Spinal cord (tissue), 10 donors: Measurements from ENCODE around the gene A4GALT. TPM values are rescaled to one million over a fixed set of nuclear protein-coding genes. Genes with fewer than 3 reads are reported as not detected.
A peak's percentile ranks its signal among the peaks of the same experiment; 100 is the strongest.

Experiments
- DNase-seq, 6 donors: peaks; one replicate each; pipeline versions ENCODE4 v3.0.0 to v3.0.0-alpha.2; 2013 to 2015; ENCODE audit warnings: low spot score in 6 of 6, low read depth in 4 of 6
- H3K27ac ChIP-seq: one replicate; pipeline ENCODE4 v1.5.1; 2013; ENCODE audit warnings: low read depth, low read length, control low read depth
- H3K27me3 ChIP-seq: one replicate; pipeline ENCODE4 v1.6.1; 2013; ENCODE audit warnings: low read length; ENCODE audit not compliant: control insufficient read depth, insufficient read depth
- H3K36me3 ChIP-seq: one replicate; pipeline ENCODE4 v1.6.1; 2013; ENCODE audit warnings: low read length; ENCODE audit not compliant: control insufficient read depth, insufficient read depth
- H3K4me1 ChIP-seq: one replicate; pipeline ENCODE4 v1.6.1; 2013; ENCODE audit warnings: low read length; ENCODE audit not compliant: control insufficient read depth, insufficient read depth
- H3K4me3 ChIP-seq: one replicate; pipeline ENCODE4 v1.5.1; 2013; ENCODE audit warnings: low read depth, low read length, control low read depth
- H3K9me3 ChIP-seq: one replicate; pipeline ENCODE4 v1.6.1; 2013; ENCODE audit warnings: low read length; ENCODE audit not compliant: control insufficient read depth, insufficient read depth
- WGBS: methylation state at CpG from one replicate; pipeline ENCODE4 v1.1.5; 2013; ENCODE audit warnings: missing lambda C conversion rate; ENCODE audit not compliant: insufficient coverage; 5-methylcytosine and 5-hydroxymethylcytosine counted together
- polyA plus RNA-seq, 2 donors: library from polyadenylated mRNA; unstranded; fragments of 120-200 nt; gene quantifications; one replicate each; pipeline ENCODE4 v1.2.1, GENCODE V29; 2013; ENCODE audit not compliant: insufficient read length in 2 of 2
- total RNA-seq, 2 donors: library from RNA; depleted of rRNA in 1 of 2; stranded (reverse); fragments of 120-200 nt in 1 of 2; fragments of >200 nt in 1 of 2; gene quantifications; one replicate each; pipeline versions ENCODE4 v1.2.3 to v1.2.4, GENCODE V29; 2013 to 2014
- donor health status: healthy.

A4GALT gene
- total and polyA plus RNA-seq, 4 donors: 4.5 to 14.6 (median 6.5) TPM

GRCh38 chr22:42721045-42721434, 370 bp upstream of the A4GALT start:
- no peak for DNase-seq
- Histone ChIP-seq H3K27ac (no peak overlapping the region), H3K4me3 (peak overlapping the region; percentile 29), H3K4me1 (peaks cover 12% of the 10 kb centered on the region), H3K36me3 (no peaks in the 10 kb centered on the region), H3K27me3 (peaks cover 49% of the 10 kb centered on the region), H3K9me3 (no peaks in the 10 kb centered on the region)
- 0% methylated on average over 16 of the region's 22 CpGs for WGBS

- DNase-seq: peak in 1 of 6 donors; percentile 29
- peak overlapping the region; percentile 38 for H3K4me3 ChIP-seq
- H3K27me3 ChIP-seq: peaks cover 49% of the 10 kb centered on the region
- H3K4me1 ChIP-seq: peaks cover 12% of the 10 kb centered on the region
- no peaks in the 10 kb centered on the region for H3K36me3 ChIP-seq
- no peaks in the 10 kb centered on the region for H3K9me3 ChIP-seq
- H3K27ac ChIP-seq: no peak overlapping the region
- 8% methylated on average over 33 of the region's 37 CpGs for WGBS
Observed at GRCh38 chr22:42719656-42720262, 911 bp downstream of the A4GALT start.

GRCh38 chr22:42719133-42719532, 1.5 kb downstream of the A4GALT start:
- Histone ChIP-seq H3K4me3 (no peak overlapping the region), H3K27ac (no peak overlapping the region), H3K4me1 (peaks cover 12% of the 10 kb centered on the region), H3K36me3 (no peaks in the 10 kb centered on the region), H3K27me3 (peaks cover 49% of the 10 kb centered on the region), H3K9me3 (no peaks in the 10 kb centered on the region)
- WGBS: 57% methylated on average over 1 of the region's 2 CpGs
- DNase-seq: no peak

- DNase-seq: no peak
- 46% methylated on average over 7 of the region's 8 CpGs for WGBS
- Histone ChIP-seq H3K27me3 (peaks cover 40% of the 10 kb centered on the region), H3K27ac (no peak overlapping the region), H3K9me3 (no peaks in the 10 kb centered on the region), H3K36me3 (no peaks in the 10 kb centered on the region), H3K4me3 (no peak overlapping the region), H3K4me1 (peaks cover 12% of the 10 kb centered on the region)
Observed at GRCh38 chr22:42717197-42717928, 3.3 kb downstream of the A4GALT start.

- no peak overlapping the region for H3K4me3 ChIP-seq
- DNase-seq: no peak
- peaks cover 12% of the 10 kb centered on the region for H3K4me1 ChIP-seq
- H3K9me3 ChIP-seq: no peaks in the 10 kb centered on the region
- WGBS: 98% methylated on average over 3 of the region's 5 CpGs
- H3K36me3 ChIP-seq: no peaks in the 10 kb centered on the region
- no peak overlapping the region for H3K27ac ChIP-seq
- peaks cover 34% of the 10 kb centered on the region for H3K27me3 ChIP-seq
Observed at GRCh38 chr22:42716649-42717127, 4.0 kb downstream of the A4GALT start.

- H3K4me3 ChIP-seq: no peak overlapping the region
- peaks cover 12% of the 10 kb centered on the region for H3K4me1 ChIP-seq
- H3K27me3 ChIP-seq: peaks cover 30% of the 10 kb centered on the region
- DNase-seq: no peak
- H3K9me3 ChIP-seq: no peaks in the 10 kb centered on the region
- H3K36me3 ChIP-seq: no peaks in the 10 kb centered on the region
- WGBS: 77% methylated on average over 4 of the region's 6 CpGs
- H3K27ac ChIP-seq: no peak overlapping the region
Observed at GRCh38 chr22:42716221-42716620, 4.4 kb downstream of the A4GALT start.

GRCh38 chr22:42714768-42715390, 5.8 kb downstream of the A4GALT start:
- Histone ChIP-seq H3K4me3 (no peak overlapping the region), H3K27ac (no peak overlapping the region), H3K36me3 (no peaks in the 10 kb centered on the region), H3K27me3 (peaks cover 22% of the 10 kb centered on the region), H3K4me1 (peaks cover 5% of the 10 kb centered on the region), H3K9me3 (peaks cover 2% of the 10 kb centered on the region)
- DNase-seq: no peak
- WGBS: 73% methylated on average over 3 of the region's 4 CpGs

- no peak for DNase-seq
- H3K27ac ChIP-seq: no peak overlapping the region
- WGBS: 100% methylated on average over 2 of the region's 7 CpGs
- H3K36me3 ChIP-seq: no peaks in the 10 kb centered on the region
- no peak overlapping the region for H3K4me3 ChIP-seq
- peaks cover 16% of the 10 kb centered on the region for H3K27me3 ChIP-seq
- H3K9me3 ChIP-seq: peaks cover 5% of the 10 kb centered on the region
- H3K4me1 ChIP-seq: no peaks in the 10 kb centered on the region
Observed at GRCh38 chr22:42714308-42714707, 6.4 kb downstream of the A4GALT start.

GRCh38 chr22:42711895-42712837, 8.5 kb downstream of the A4GALT start:
- 90% methylated on average over 15 of the region's 19 CpGs for WGBS

More at GRCh38 chr22:42711895-42712837, 8.5 kb downstream of the A4GALT start:
- Histone ChIP-seq H3K27ac (no peak overlapping the region), H3K4me1 (no peaks in the 10 kb centered on the region), H3K9me3 (peaks cover 5% of the 10 kb centered on the region), H3K36me3 (no peaks in the 10 kb centered on the region), H3K27me3 (peaks cover under 1% of the 10 kb centered on the region), H3K4me3 (no peak overlapping the region)
- no peak for DNase-seq
